Mucosa of stomach (tissue), 1 donor: ENCODE data around the gene OLFM1.
"Not testable (repeated sequence)": the region's sequence is repeated elsewhere in the genome, so short reads cannot be mapped to it uniquely, and the experiment has no call there.

ENCODE experiments used
- H3K27me3 ChIP-seq: one replicate; pipeline ENCODE4 v1.7.0; 2013; ENCODE audit warnings: mild to moderate bottlenecking, low read length; ENCODE audit not compliant: control insufficient read depth, insufficient read depth
- H3K36me3 ChIP-seq: one replicate; pipeline ENCODE4 v1.7.0; 2013; ENCODE audit warnings: low read length; ENCODE audit not compliant: control insufficient read depth, insufficient read depth
- H3K4me1 ChIP-seq: one replicate; pipeline ENCODE4 v1.7.0; 2013; ENCODE audit warnings: mild to moderate bottlenecking, low read length; ENCODE audit not compliant: control insufficient read depth, insufficient read depth
- H3K4me3 ChIP-seq: one replicate; pipeline ENCODE4 v1.7.0; 2013; ENCODE audit warnings: low read length
- H3K9ac ChIP-seq: one replicate; pipeline ENCODE4 v1.7.0; 2013; ENCODE audit warnings: mild to moderate bottlenecking, low read length, moderate library complexity
- H3K9me3 ChIP-seq: one replicate; pipeline ENCODE4 v1.7.0; 2013; ENCODE audit warnings: mild to moderate bottlenecking, low read length, moderate library complexity; ENCODE audit not compliant: control insufficient read depth
- donor health status: Pancreatic carcinoma.

Gene OLFM1

GRCh38 chr9:135108831-135109510 lies 21.5 kb downstream of the OLFM1 start:
- Histone ChIP-seq H3K4me1 (no peaks in the 10 kb centered on the region), H3K36me3 (no peaks in the 10 kb centered on the region), H3K9me3 (no peaks in the 10 kb centered on the region), H3K4me3 (no peak overlapping the region), H3K27me3 (peaks cover 16% of the 10 kb centered on the region), H3K9ac (no peak overlapping the region)

GRCh38 chr9:135109650-135110049 lies 22.2 kb downstream of the OLFM1 start:
- H3K4me3 ChIP-seq, result no peak overlapping the region
- H3K9me3 ChIP-seq, result no peaks in the 10 kb centered on the region
- peaks cover 16% of the 10 kb centered on the region for H3K27me3 ChIP-seq
- no peaks in the 10 kb centered on the region for H3K36me3 ChIP-seq
- no peaks in the 10 kb centered on the region for H3K4me1 ChIP-seq
- H3K9ac ChIP-seq, result no peak overlapping the region

- Histone ChIP-seq H3K9me3 (no peaks in the 10 kb centered on the region), H3K4me3 (no peak overlapping the region), H3K27me3 (peaks cover 16% of the 10 kb centered on the region), H3K4me1 (no peaks in the 10 kb centered on the region), H3K9ac (no peak overlapping the region), H3K36me3 (no peaks in the 10 kb centered on the region)
Measured at GRCh38 chr9:135110416-135110815, 22.9 kb downstream of the OLFM1 start.

DNA sequence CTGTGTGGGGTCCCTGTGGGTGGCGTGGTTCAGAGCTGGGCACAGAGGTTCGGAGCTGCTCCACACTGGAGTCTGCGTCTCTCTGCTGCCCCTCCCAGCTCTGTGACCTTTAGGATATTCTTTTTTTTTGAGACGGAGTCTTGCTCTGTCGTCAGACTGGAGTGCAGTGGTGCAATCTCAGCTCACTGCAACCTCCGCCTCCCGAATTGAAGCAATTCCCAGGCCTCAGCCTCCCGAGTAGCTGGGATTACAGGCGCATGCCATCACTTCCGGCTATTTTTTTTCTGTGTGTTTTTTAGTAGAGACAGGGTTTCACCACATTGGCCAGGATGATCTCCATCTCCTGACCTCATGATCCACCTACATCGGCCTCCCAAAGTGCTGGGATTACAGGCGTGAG lies 24.1 kb downstream of the OLFM1 start:
- H3K36me3 ChIP-seq, H3K9ac ChIP-seq, H3K4me3 ChIP-seq, H3K9me3 ChIP-seq, H3K4me1 ChIP-seq: not testable (repeated sequence)
- H3K27me3 ChIP-seq, result peaks cover 16% of the 10 kb centered on the region

DNA sequence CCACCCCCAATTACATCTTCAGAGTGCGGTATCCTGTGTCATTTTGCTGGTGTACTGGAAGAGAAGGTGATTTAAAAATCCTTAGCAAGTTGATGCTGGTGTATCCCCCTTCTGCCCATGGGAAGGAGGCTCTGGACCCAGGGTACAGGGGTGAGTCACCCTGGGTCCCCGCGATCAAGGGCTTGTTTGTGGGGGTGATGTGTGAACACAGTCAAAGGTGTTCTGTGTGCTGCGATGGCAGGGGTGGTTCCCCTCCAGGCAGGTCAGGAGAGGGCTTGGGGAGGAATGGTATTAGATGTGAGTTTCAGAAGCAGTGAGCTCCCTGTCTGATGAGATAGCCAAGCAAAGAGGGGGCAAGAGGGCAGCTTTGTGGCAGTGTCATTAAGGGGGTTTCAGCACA lies 28.9 kb downstream of the OLFM1 start:
- Histone ChIP-seq H3K36me3 (no peaks in the 10 kb centered on the region), H3K9me3 (no peaks in the 10 kb centered on the region), H3K27me3 (no peaks in the 10 kb centered on the region), H3K9ac (no peak overlapping the region), H3K4me1 (no peaks in the 10 kb centered on the region), H3K4me3 (no peak overlapping the region)

- Histone ChIP-seq H3K4me3 (no peak overlapping the region), H3K36me3 (no peaks in the 10 kb centered on the region), H3K9me3 (no peaks in the 10 kb centered on the region), H3K27me3 (no peaks in the 10 kb centered on the region), H3K9ac (no peak overlapping the region), H3K4me1 (no peaks in the 10 kb centered on the region)
Measured at GRCh38 chr9:135116881-135117280, 29.4 kb downstream of the OLFM1 start.

DNA sequence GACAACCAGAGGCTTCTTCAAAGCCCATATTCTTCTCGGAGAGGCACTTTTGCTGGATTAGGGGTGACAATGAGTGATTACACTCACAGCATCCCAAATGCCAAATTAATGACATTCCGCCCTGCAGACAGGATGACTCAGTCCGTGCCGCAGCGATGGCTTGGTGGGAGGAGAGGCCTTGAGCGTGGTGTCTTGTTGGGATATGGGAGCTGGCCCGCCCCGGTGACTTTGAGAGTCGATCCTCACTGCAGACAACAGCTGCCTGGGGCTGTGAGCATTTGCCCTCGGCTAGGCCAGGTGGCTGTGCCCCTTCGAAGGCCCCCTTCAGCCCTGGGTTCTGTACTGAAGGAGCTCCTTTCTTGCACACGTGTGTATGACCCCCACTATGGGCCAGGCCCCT lies 29.8 kb downstream of the OLFM1 start:
- Histone ChIP-seq H3K4me3 (no peak overlapping the region), H3K27me3 (no peaks in the 10 kb centered on the region), H3K36me3 (no peaks in the 10 kb centered on the region)

DNA sequence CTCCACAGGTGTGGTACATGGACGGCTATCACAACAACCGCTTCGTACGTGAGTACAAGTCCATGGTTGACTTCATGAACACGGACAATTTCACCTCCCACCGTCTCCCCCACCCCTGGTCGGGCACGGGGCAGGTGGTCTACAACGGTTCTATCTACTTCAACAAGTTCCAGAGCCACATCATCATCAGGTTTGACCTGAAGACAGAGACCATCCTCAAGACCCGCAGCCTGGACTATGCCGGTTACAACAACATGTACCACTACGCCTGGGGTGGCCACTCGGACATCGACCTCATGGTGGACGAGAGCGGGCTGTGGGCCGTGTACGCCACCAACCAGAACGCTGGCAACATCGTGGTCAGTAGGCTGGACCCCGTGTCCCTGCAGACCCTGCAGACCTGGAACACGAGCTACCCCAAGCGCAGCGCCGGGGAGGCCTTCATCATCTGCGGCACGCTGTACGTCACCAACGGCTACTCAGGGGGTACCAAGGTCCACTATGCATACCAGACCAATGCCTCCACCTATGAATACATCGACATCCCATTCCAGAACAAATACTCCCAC lies 32.1 kb downstream of the OLFM1 start:
- Histone ChIP-seq H3K9me3 (no peaks in the 10 kb centered on the region), H3K4me3 (no peak overlapping the region), H3K4me1 (peaks cover 3% of the 10 kb centered on the region), H3K9ac (no peak overlapping the region), H3K36me3 (no peaks in the 10 kb centered on the region), H3K27me3 (no peaks in the 10 kb centered on the region)

More for the DNA sequence above, 29.8 kb downstream of the OLFM1 start:
- H3K4me1 ChIP-seq, result no peaks in the 10 kb centered on the region
- no peaks in the 10 kb centered on the region for H3K9me3 ChIP-seq
- no peak overlapping the region for H3K9ac ChIP-seq

DNA sequence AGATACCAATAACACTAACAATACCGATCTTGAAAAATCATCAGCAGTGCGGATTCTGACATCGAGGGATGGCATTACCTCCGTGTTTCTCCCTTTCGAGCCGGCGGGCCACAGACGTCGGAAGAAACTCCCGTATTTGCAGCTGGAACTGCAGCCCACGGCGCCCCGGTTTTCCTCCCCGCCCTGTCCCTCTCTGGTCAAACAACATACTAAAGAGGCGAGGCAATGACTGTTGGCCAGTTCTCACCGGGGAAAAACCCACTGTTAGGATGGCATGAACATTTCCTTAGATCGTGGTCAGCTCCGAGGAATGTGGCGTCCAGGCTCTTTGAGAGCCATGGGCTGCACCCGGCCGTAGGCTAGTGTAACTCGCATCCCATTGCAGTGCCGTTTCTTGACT lies 32.8 kb downstream of the OLFM1 start:
- H3K36me3 ChIP-seq, result no peaks in the 10 kb centered on the region
- peaks cover 3% of the 10 kb centered on the region for H3K4me1 ChIP-seq
- H3K4me3 ChIP-seq, result no peak overlapping the region
- no peaks in the 10 kb centered on the region for H3K9me3 ChIP-seq
- no peak overlapping the region for H3K9ac ChIP-seq
- no peaks in the 10 kb centered on the region for H3K27me3 ChIP-seq

DNA sequence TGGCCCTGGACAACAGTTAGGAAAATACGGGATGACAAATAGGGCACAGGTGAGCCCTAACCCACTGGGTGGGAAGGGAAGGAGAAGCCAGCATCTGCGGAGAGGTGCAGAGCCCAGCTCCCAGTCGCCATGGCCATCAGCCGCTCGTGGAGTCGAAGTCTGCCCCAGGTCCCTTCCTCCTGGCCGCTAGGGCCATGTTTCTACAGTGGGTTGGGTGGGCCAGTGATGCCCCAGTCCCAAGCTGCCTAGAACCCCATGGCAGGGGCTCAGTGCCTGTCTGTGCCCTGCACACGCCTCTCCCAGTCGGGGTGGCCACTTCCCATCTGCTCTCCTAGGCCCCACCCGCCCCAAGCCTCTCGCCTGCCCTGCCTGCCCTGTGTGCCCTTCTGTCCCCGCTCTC lies 34.8 kb downstream of the OLFM1 start:
- Histone ChIP-seq H3K9ac (no peak overlapping the region), H3K9me3 (no peaks in the 10 kb centered on the region), H3K4me3 (no peak overlapping the region), H3K27me3 (peaks cover 3% of the 10 kb centered on the region), H3K36me3 (no peaks in the 10 kb centered on the region), H3K4me1 (peaks cover 3% of the 10 kb centered on the region)

DNA sequence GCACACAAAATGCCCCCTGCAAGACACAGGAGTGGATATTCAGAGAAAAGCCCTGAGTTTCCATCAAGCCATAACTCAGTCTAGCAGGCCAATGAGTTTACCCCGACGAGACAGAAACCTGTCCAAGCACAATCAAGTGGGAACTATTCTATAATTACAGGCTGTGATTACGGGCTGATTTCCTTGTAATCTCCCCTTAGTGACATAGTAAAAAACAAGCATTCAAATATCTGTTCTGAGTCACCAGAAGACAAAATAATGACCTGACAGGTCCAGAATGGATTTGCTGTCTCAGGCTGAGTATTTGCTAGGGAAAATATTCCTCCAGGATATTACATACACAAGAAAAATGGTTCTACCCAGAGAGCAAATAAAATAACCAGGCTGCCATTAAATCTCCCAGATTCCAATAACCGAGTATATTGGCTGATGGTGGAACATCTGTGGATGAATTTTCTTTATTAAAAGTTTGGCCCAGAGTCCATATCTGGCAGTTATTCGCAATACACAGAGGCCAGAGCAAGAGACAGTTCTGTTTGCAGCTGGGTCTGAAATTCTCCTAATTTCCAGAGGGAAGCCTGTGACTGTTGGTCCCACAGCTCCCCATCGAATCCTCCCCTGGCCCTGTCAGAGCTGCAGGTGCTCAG lies 35.8 kb downstream of the OLFM1 start:
- Histone ChIP-seq H3K27me3 (peaks cover 3% of the 10 kb centered on the region), H3K4me1 (peaks cover 3% of the 10 kb centered on the region), H3K36me3 (no peaks in the 10 kb centered on the region), H3K9ac (no peak overlapping the region), H3K9me3 (no peaks in the 10 kb centered on the region), H3K4me3 (no peak overlapping the region)

DNA sequence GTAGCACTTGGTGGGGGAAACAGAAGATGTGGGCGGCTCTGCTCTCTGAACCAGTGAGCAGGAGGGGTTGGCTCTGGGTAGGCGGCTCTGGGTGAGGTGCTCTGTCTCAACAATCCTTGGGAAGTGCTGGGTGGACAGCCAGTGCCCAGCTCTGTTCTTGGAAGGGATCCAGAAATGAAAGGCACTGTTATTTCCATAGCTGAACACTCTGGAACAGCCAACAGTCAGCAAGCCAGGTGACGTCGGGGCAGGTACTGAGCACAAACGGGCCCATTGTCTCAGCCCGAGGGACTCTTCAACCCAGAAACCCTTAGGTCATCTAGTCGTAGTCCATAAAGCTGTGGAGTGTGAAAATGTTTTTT lies 36.3 kb downstream of the OLFM1 start:
- Histone ChIP-seq H3K4me3 (no peak overlapping the region), H3K27me3 (peaks cover 3% of the 10 kb centered on the region), H3K9ac (no peak overlapping the region), H3K4me1 (peaks cover 3% of the 10 kb centered on the region), H3K9me3 (no peaks in the 10 kb centered on the region), H3K36me3 (no peaks in the 10 kb centered on the region)
